HUES48 (cell line): ENCODE measurements around the gene DIDO1.

Experiments used
- H3K27ac ChIP-seq: one replicate; pipeline ENCODE4 v1.7.0; 2013; ENCODE audit warnings: low read depth, low read length, inconsistent platforms
- H3K27me3 ChIP-seq: 2 replicates; pipeline ENCODE4 v1.6.1; 2013; ENCODE audit warnings: mild to moderate bottlenecking, low read length; ENCODE audit not compliant: control insufficient read depth, insufficient read depth
- H3K36me3 ChIP-seq: 2 replicates; pipeline ENCODE4 v1.6.1; 2013; ENCODE audit warnings: low read length; ENCODE audit not compliant: control insufficient read depth, insufficient read depth
- H3K4me1 ChIP-seq: 2 replicates; pipeline ENCODE4 v1.6.1; 2013; ENCODE audit warnings: mild to moderate bottlenecking, low read length; ENCODE audit not compliant: control insufficient read depth, insufficient read depth
- H3K4me3 ChIP-seq: 2 replicates; pipeline ENCODE4 v1.5.1; 2013; ENCODE audit warnings: mild to moderate bottlenecking, low read depth, low read length
- H3K9ac ChIP-seq: 2 replicates; pipeline ENCODE4 v1.6.1; 2013; ENCODE audit warnings: mild to moderate bottlenecking, low read depth, low read length, moderate library complexity
- H3K9me3 ChIP-seq: 2 replicates; pipeline ENCODE4 v1.6.1; 2013; ENCODE audit warnings: low read length; ENCODE audit not compliant: control insufficient read depth, insufficient read depth

The DIDO1 gene

DNA sequence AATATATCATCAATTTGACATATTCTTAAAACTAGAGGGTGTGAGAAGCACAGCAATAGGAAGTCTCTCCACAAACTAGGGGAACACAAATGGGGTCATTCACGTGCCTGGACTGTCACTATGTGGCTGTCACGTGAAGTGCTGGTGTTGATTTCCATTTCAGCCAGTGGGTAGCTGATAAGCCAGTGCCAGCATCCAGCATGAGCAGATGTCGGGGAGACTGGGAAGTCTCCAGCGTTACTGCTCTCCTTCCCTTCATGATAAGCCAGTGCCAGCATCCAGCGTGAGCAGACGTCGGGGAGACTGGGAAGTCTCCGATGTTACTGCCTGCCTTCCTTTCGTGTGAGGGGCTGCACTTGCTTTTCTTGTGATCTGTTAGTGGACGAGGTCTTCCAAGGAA is 20.6 kb upstream of the DIDO1 start:
- Histone ChIP-seq H3K9me3 (no peaks in the 10 kb centered on the region), H3K4me3 (no peak overlapping the region), H3K27me3 (no peaks in the 10 kb centered on the region), H3K4me1 (no peaks in the 10 kb centered on the region), H3K36me3 (peaks cover 84% of the 10 kb centered on the region), H3K9ac (no peak overlapping the region), H3K27ac (no peak overlapping the region)

GRCh38 chr20:62945771-62946339 is 19.6 kb upstream of the DIDO1 start:
- Histone ChIP-seq H3K27me3 (no peaks in the 10 kb centered on the region), H3K9me3 (no peaks in the 10 kb centered on the region), H3K9ac (no peak overlapping the region), H3K4me3 (no peak overlapping the region), H3K36me3 (peaks cover 95% of the 10 kb centered on the region), H3K27ac (no peak overlapping the region), H3K4me1 (no peaks in the 10 kb centered on the region)

- Histone ChIP-seq H3K27ac (no peak overlapping the region), H3K27me3 (no peaks in the 10 kb centered on the region), H3K36me3 (peaks cover 89% of the 10 kb centered on the region), H3K4me3 (no peak overlapping the region), H3K9me3 (no peaks in the 10 kb centered on the region), H3K9ac (no peak overlapping the region), H3K4me1 (no peaks in the 10 kb centered on the region)
Measured at GRCh38 chr20:62944746-62945145, 18.4 kb upstream of the DIDO1 start.

DNA sequence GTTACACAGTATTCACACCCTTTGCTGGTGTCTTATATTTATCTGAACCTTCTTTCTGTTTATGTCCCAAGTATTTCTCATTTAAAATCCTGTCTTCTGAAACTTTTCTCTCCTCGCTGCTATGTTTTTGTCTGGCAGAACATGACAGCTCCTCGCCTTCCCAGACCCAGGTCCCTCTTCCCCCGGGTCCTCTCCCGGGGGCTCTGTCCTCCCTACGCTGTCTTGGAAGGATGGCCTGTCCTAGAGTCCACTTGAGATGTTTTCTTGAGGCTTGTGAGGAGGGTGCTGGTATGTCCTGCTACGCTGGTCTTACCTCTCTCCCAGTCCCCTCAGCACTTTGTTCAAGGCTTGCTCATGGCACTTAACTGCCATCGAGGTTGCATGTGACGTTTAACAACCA is 17.9 kb upstream of the DIDO1 start:
- Histone ChIP-seq H3K27me3 (no peaks in the 10 kb centered on the region), H3K9ac (no peak overlapping the region), H3K4me3 (no peak overlapping the region), H3K36me3 (peaks cover 84% of the 10 kb centered on the region), H3K9me3 (no peaks in the 10 kb centered on the region), H3K27ac (no peak overlapping the region), H3K4me1 (no peaks in the 10 kb centered on the region)

DNA sequence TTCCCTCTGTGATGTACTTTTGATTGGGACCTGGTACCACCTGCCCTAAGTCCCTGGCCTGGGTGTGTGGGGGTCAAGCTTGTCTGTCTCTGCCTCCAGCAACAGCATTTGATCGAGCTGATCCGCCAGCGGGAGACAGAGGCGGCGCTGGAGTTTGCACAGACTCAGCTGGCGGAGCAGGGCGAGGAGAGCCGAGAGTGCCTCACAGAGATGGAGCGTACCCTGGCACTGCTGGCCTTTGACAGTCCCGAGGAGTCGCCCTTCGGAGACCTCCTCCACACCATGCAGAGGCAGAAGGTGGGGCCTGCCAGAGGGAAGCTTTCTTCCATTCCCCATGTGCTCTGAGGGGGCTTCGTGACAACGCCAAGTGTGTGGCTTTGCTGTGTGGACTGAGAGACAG is 17.1 kb upstream of the DIDO1 start:
- Histone ChIP-seq H3K27ac (no peak overlapping the region), H3K27me3 (no peaks in the 10 kb centered on the region), H3K4me3 (no peak overlapping the region), H3K9ac (no peak overlapping the region), H3K9me3 (no peaks in the 10 kb centered on the region), H3K4me1 (no peaks in the 10 kb centered on the region), H3K36me3 (peaks cover 76% of the 10 kb centered on the region)

DNA sequence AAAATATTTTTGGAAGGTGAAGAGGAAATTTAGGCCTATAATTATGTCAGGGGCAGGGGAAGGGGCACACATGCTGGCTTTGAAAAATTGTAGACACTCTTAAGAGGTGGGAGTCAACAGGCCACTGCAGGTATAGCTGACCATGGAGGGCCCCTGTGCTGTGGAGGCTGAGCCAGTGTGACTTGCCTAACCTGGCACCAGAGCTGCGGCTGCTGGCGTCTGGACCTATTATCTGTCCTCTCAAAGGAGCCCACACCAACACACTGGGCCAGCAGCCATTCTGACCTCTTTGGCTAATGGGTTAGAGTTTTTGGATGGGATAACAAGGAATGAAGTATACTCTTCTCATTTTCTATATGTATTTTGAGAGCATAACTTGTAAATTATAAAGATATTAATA is 16.2 kb upstream of the DIDO1 start:
- Histone ChIP-seq H3K36me3 (peaks cover 67% of the 10 kb centered on the region), H3K27ac (no peak overlapping the region), H3K4me1 (no peaks in the 10 kb centered on the region), H3K9ac (no peak overlapping the region), H3K4me3 (no peak overlapping the region), H3K27me3 (no peaks in the 10 kb centered on the region), H3K9me3 (no peaks in the 10 kb centered on the region)

- H3K4me3 ChIP-seq, result no peak overlapping the region
- H3K9ac ChIP-seq, result no peak overlapping the region
- no peaks in the 10 kb centered on the region for H3K9me3 ChIP-seq
- no peaks in the 10 kb centered on the region for H3K4me1 ChIP-seq
- peaks cover 60% of the 10 kb centered on the region for H3K36me3 ChIP-seq
- no peaks in the 10 kb centered on the region for H3K27me3 ChIP-seq
- H3K27ac ChIP-seq, result no peak overlapping the region
Measured at GRCh38 chr20:62941792-62942191, 15.5 kb upstream of the DIDO1 start.

DNA sequence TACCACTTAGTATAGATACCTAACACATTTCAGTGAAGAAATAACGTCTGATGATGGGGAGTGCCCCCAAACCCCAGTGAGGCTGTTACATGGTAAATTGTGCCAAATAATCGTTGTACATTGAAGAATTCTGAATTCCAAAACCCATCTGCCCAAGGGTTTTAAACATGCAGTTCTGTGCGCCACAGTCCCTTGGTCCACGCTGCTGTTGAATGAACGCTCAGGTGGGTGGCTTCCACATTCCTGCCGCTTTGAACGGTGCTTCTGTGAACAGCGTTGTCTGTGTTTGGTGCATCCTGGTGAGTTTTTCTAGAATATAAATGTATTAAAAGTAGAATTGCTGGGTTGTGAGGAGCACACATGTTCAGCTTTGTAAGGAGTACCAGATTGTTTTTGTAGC is 14.6 kb upstream of the DIDO1 start:
- Histone ChIP-seq H3K36me3 (peaks cover 54% of the 10 kb centered on the region), H3K4me1 (peaks cover 2% of the 10 kb centered on the region), H3K4me3 (no peak overlapping the region), H3K27me3 (no peaks in the 10 kb centered on the region), H3K27ac (no peak overlapping the region), H3K9ac (no peak overlapping the region), H3K9me3 (no peaks in the 10 kb centered on the region)

- peaks cover 21% of the 10 kb centered on the region for H3K4me1 ChIP-seq
Measured at GRCh38 chr20:62938105-62938888, 12.0 kb upstream of the DIDO1 start, which contains the start of gene GID8. Gene GID8 (plus strand): TSS chr20:62938147. CDS start chr20:62941503, 3,356 bp downstream.

DNA sequence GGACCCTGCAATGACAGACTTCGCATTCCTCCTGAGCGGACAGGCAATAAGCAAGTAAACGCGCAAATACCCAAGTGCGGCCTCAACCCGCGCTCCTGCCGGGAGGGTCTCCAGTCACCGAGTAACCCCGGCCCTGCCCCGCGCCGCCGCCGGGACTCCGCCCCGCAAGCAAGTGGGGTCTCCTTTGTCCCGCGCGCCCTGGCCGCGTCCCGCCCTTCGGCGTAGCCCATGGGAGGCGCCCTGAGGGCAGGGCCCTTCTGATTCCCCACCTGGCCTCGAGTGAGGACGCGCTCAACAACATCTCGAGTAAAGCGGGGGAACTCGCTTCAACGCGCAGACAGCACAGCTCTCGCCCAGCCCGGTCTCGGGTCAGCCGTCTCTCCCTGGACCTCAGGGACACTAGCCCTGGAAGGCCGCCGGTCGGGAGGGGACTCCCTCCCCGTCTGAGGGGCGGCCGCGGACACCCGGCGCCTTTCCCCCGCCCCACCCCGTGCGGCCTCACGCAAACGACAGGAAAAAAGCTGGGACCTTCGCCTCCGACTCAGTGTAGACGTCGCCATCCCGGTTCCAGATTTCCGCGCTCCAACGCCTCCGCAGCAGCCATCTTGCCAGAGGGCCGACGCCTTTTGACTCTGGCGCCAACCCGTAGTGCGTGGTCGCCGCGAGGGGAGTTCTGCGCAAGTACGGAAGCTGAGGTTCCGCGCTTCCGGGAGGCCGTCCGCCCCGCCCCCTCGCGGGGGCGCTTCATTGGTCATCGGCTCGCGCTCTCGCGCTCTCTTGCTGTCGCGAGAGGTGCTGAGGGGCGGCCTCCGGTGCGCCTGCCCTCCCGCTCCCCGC is 11.2 kb upstream of the DIDO1 start:
- Histone ChIP-seq H3K9me3 (no peaks in the 10 kb centered on the region), H3K9ac (peak overlapping the region; percentile 90), H3K4me3 (peak overlapping the region; percentile 90), H3K27me3 (no peaks in the 10 kb centered on the region), H3K4me1 (peaks cover 21% of the 10 kb centered on the region), H3K27ac (peak overlapping the region; percentile 97), H3K36me3 (peaks cover 51% of the 10 kb centered on the region)

More at GRCh38 chr20:62938105-62938888, 12.0 kb upstream of the DIDO1 start, which contains the start of gene GID8:
- no peaks in the 10 kb centered on the region for H3K9me3 ChIP-seq
- no peaks in the 10 kb centered on the region for H3K27me3 ChIP-seq
- H3K27ac ChIP-seq, result peak within 1 kb of the TSS; percentile 97
- H3K9ac ChIP-seq, result peak within 1 kb of the TSS; percentile 90
- peak within 1 kb of the TSS; percentile 92 for H3K4me3 ChIP-seq
- H3K36me3 ChIP-seq, result peaks cover 54% of the 10 kb centered on the region
